UCSD-AML1 (cell line): ENCODE results near the gene WDR37.

Source experiments
- DNase-seq: peaks from one replicate; lab custom pipeline; 2025; ENCODE audit not compliant: unreplicated experiment; lab: John Stamatoyannopoulos, UW

WDR37 gene

DNA sequence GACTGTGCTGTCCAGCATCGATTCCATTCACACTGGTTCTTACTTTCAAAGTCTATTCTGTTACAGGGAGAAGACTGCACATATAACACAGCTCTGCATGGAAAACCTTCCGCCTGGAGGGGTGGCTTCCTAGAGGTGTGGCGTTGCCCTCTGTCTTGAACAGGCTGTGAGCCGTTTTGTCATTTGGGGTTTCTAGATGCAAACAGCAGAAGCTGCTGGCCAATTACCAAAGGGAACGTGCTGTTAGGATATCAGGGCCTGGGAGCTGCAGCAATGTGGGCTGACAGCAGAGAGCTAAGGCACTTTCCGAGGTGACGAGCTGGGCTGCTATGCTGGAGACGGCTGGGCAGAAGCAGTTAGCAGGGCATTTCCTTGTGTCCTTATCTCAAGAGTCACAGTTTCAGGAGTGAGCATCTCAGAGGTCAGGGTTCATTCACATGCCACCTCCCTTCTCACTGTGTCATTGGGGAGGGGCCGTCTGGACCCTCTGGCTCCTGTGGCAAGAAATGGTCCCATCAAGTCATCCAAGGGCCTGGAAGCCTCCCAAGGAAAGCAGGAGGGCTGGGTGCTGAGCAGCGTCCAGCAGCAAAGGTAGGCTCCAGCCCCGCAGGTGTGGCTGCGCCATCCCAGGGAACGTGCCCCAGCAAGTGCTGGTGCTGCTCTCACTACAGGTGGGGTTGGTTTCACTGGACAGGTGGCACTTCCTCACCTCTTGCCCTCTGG is 106.5 kb downstream of the WDR37 start:
- no peak for DNase-seq

GRCh38 chr10:1163204-1163660 is 107.0 kb downstream of the WDR37 start:
- DNase-seq: no peak

DNA sequence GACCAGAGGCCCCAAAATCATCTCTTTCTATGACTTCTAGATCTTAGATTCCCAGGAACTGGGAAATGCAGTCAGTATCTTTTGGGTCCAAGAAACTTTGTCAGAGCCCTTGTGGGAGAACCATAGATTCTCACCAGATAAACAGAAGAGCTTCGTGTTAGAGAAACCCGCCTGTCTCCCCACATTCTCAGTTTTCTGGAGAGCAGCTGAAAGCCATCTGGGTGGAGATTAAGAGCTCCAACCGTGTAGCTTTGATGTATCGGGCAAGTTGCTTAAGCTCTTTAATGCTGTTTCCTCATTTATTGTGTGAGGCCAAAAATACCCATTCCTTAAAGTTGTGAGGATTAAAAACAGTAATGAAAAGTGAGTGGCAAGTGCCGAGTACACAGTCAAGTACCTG is 107.6 kb downstream of the WDR37 start:
- DNase-seq: no peak

- no peak for DNase-seq
Observed at GRCh38 chr10:1166101-1166827, 110.1 kb downstream of the WDR37 start.

DNA sequence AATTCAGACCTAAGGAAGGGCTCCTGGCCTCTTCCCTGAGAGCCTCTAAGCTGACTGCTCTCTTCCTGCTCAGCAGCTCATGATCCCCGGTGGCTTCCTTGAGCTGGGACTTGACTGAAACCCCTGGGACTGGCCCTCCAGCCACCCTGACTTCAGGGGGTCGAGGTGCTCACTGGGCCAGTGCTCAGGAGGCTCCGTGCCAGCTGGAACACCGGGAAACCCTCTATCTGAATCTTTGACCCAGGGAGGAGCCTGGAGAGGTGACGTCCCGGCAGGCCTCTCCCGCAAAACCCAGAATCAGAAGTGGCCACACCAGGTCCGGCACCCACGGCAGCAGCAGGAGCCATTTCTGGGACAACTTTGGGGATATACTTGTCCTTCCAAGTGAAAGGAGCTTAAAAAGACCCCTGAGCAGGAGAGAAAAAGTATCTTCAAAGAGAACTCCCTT is 110.7 kb downstream of the WDR37 start:
- no peak for DNase-seq

DNA sequence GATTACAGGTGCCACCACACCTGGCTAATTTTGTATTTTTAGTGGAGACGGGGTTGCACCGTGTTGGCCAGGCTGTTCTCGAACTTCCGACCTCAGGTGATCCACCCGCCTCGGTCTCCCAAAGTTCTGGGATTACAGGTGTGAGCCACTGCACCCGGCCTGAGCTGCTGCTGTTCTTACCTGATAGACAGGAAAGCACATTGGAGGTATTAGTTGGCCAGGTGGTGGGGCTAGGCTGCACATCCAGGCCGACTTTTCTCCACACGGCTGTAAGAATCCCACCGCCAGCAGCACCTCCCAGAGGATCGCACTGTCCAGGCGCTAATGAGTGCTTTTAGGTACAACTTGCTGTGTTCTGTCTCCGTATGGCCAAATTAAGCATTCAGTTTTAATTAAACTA is 112.6 kb downstream of the WDR37 start:
- no peak for DNase-seq

DNA sequence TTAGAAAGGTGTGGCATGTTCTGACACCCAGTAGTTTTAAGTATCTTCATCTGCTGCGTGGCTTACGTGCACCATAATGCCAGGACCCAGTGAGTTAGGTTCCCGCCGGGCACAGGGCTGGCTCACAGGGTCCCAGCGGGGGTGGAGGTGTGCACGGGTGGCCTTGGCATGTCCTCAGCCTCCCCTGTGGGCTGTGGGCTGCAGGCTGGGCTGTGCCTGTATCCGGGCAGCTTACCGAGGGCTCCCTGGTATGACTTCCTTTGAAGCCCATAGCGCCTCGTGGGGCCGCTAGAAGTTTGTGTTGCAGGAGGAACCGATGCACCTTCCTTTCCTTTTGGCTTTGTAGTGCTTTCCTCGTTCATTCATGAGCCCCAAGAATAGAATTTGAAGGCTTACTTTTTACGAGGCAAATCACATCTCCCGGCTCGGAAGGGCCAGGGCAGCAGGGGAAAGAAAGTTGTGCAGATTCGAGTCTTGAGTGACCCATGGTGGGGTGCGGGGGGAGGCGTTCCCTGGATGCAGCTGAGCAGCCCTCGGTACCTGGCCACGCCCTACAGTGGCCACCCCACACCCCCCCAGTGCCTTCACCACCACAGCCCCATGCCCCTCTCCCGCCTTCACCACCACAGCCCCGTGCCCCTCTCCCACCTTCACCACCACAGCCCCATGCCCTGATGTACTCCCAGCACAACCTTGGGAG is 113.2 kb downstream of the WDR37 start:
- DNase-seq: peak; percentile 27

DNA sequence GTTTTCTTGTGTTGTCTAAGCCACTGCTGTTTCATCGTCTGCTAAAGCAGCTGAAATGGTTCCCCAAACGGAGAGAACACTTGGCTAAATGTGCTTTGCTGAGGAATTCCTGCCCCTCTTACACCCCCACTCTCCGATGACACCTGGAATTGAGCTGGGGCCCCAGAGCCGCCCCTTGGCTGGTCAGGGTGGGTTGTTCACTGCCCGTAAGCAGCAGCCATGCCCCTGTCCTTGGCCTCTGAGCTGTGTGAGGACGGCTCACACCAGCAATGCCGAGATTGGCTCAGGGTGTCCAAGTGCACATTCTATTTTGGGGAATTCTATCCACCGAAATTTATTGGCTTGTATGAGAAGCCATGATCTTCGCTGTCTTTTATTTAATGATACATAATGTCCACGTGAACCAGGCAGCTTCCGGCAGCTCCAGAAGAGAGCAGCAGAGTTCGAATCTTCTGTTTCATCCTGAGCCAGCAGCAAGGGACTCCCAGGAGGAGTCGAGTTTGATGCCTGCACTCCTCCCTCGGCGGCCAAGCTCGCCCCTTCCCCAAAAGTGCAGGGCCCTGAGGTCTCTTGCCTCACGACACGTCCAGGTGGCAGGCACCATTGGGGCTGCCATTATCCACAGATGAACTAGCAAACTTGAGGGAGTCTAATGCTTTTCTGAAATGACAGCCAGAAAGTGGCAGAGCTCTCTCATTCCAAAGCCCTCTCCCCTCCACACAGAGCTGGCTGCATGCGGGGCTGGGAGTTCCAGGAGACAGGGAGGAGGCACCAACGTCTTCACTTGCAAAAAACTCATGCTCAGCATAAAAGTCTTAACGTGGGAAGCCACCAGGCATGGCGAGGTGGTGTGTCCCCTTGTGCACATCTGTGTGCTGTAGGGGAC is 114.0 kb downstream of the WDR37 start:
- no peak for DNase-seq

DNA sequence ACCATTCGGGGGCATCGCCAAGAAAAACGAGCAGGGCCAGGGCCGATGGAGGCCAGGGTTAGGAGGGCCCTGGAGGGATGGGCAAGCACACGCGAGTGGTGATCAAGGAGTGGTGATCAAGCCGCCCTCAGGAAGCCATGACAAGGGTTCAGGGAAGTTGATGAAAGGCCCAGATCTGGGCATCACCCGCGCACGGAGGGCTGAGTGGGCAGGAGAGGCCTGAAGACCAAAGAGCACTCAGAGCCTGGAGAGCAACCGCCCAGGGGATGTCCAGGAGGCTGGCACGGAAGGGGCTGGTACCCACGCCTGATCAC is 114.6 kb downstream of the WDR37 start:
- DNase-seq: no peak

DNA sequence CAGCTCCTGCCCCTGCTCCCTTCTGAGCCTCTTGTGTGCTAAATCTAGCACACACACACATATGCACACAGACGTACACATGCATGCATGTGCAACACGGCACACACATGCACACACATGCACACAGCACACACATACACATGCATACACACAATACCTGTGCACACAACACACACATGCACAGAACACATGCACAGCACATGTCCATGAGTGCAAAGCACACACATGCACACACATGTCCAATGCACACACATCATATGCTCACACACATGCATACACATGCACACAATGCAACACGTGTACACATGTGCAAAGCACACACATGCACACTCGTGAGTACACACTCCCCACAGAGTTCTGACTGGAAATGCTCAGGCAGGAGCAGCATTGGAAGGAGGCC is 115.0 kb downstream of the WDR37 start:
- no peak for DNase-seq

DNA sequence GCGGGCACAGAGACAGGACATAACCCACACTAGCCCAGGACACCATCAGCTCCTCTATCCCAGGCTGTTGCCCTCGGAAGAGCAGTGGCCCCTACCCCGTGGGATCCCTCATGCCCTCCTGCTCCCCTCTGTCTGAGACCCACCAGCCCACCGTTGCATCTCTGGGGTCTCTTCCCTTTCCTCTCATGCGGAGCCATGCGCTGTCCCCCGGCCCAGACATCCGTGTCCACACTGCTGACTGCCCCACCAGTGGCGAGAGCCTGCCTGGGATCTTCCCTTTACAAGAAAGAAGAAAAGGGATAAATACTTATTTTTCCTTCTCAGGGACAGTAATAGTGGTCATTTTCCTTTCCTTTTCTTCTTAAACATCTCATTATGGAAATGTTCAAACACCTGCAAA is 115.4 kb downstream of the WDR37 start:
- DNase-seq: no peak

- no peak for DNase-seq
Observed at GRCh38 chr10:1172256-1172984, 116.2 kb downstream of the WDR37 start.

- no peak for DNase-seq
Observed at GRCh38 chr10:1173091-1173490, 116.9 kb downstream of the WDR37 start.

DNA sequence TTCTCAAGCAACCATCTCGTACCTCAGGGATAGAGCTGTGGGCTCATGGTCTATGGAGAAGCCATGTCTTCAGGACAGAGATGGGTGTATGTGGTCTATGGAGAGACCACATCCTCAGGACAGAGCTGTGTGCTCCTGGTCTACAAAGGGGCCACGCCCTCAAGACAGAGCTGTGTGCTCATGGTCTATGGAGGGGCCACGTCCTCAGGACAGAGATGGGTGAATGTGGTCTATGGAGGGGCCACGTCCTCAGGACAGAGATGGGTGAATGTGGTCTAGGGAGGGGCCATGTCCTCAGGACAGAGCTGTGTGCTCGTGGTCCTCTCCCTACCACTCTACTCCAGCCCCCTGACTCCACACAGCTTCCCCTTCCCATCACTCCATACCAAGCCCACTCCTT is 117.8 kb downstream of the WDR37 start:
- DNase-seq: no peak

GRCh38 chr10:1175956-1176565 is 119.9 kb downstream of the WDR37 start:
- no peak for DNase-seq

DNA sequence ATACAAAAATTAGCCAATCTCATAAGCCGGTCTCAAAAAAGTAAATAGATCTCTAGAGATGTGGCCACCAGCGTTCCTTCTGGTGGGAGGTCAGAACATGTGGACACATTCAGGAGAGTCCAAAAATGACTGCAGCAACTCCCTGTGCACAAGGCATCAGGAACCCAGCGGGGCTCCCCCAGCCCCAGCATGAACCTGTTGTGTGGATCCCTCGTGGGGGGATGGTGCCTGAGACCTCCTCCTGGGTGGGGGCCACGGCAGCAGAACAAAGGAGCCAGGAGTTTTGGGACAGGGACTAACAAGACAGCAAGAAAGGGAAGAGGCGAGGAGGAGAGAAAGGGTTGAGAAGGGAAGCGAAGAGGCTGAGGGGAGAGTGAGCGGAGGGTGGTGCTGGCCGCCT is 121.8 kb downstream of the WDR37 start:
- no peak for DNase-seq

GRCh38 chr10:1178506-1178905 is 122.3 kb downstream of the WDR37 start:
- no peak for DNase-seq

- no peak for DNase-seq
Observed at GRCh38 chr10:1179346-1180070, 123.3 kb downstream of the WDR37 start.

GRCh38 chr10:1180071-1180730 is 124.0 kb downstream of the WDR37 start:
- no peak for DNase-seq
